GM19455 (cell line): ENCODE measurements around the gene MYCL.
"Not testable (repeated sequence)": the region's sequence is repeated elsewhere in the genome, so short reads cannot be mapped to it uniquely, and the experiment has no call there.

Experiments used
- ATAC-seq: cut with Tn5 transposase; IDR thresholded peaks from one replicate; pipeline ENCODE4 v1.9.1; 2021; ENCODE audit not compliant: unreplicated experiment

MYCL gene

GRCh38 chr1:39919545-39919944, 17.8 kb upstream of the MYCL start:
- ATAC-seq = peak; percentile 72

- no peak for ATAC-seq
Measured at GRCh38 chr1:39917825-39918224, 16.1 kb upstream of the MYCL start.

GRCh38 chr1:39915499-39916129, 13.9 kb upstream of the MYCL start:
- no peak for ATAC-seq

- ATAC-seq = not testable (repeated sequence)
Measured at GRCh38 chr1:39913136-39913535, 11.4 kb upstream of the MYCL start.

- ATAC-seq = no peak
Measured at GRCh38 chr1:39910263-39910662, 8.5 kb upstream of the MYCL start.

GRCh38 chr1:39908534-39908933, 6.8 kb upstream of the MYCL start:
- ATAC-seq = no peak

GRCh38 chr1:39907528-39908453, 6.1 kb upstream of the MYCL start:
- ATAC-seq = no peak

GRCh38 chr1:39905172-39905571, 3.5 kb upstream of the MYCL start:
- ATAC-seq = no peak

- ATAC-seq = no peak
Measured at GRCh38 chr1:39902460-39902807, 717 bp upstream of the MYCL start.

GRCh38 chr1:39901464-39901713, 328 bp downstream of the MYCL start:
- ATAC-seq = peak; percentile 20

GRCh38 chr1:39900662-39901463, 854 bp downstream of the MYCL start:
- ATAC-seq = peak; percentile 8

- ATAC-seq = no peak
Measured at GRCh38 chr1:39899611-39900538, 1.8 kb downstream of the MYCL start.

GRCh38 chr1:39898648-39899603, 2.8 kb downstream of the MYCL start:
- ATAC-seq = no peak

- ATAC-seq = no peak
Measured at GRCh38 chr1:39898191-39898590, 3.5 kb downstream of the MYCL start.

GRCh38 chr1:39896909-39897685, 4.6 kb downstream of the MYCL start:
- ATAC-seq = no peak

GRCh38 chr1:39895731-39896480, 5.8 kb downstream of the MYCL start:
- no peak for ATAC-seq

- ATAC-seq = no peak
Measured at GRCh38 chr1:39894884-39895495, 6.7 kb downstream of the MYCL start.
